ENCODE results near the gene PRKACG. TPM values are rescaled to one million over a fixed set of nuclear protein-coding genes. Genes with fewer than 3 reads are reported as not detected.

PRKACG gene
- total and polyA plus RNA-seq, 2 experiments from 2014 or later, result not detected

DNA sequence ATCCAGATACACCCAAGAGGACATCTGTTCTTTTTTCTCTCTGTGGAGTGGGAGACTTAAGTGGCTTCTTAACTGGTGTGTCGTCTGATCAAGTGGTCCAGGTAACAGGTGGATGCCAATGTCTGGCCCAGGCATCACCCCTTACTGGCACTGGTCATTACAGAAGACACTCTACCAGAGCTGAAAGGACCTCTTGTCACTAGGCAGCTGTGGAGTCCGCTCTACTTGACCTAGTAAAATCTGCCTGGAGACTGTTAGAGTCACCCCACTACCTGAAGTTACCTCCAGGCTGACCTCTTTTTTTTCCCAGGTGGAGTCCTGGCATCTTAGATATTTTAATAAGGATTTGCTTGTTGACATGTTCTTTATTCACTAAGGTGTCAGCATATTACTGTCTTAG, 44.2 kb upstream of the PRKACG start:
- no peak overlapping the region for H2AFZ ChIP-seq
- H3K27me3 ChIP-seq (ENCODE audit: insufficient read depth), result no peaks in the 10 kb centered on the region
- peaks cover 7% of the 10 kb centered on the region for H3K4me1 ChIP-seq (ENCODE audit: insufficient read depth)
- H3F3A ChIP-seq (replicated peaks; ENCODE audit: low read depth), result peaks cover 10% of the 10 kb centered on the region; the same call in 1 of the 2 replicates
- Mint-ChIP-seq H3K4me1 (peaks cover 15% of the 10 kb centered on the region), H3K36me3 (ENCODE audit: low read depth) (peaks cover 49% of the 10 kb centered on the region), H3K27ac (no peak overlapping the region), H3K27me3 (ENCODE audit: insufficient read depth, low read depth, poor library complexity) (peaks cover 5% of the 10 kb centered on the region), H3K4me3 (no peak overlapping the region), H3K9me3 (no peaks in the 10 kb centered on the region)
- H3K4me3 ChIP-seq, result no peak overlapping the region
- DNase-seq (ENCODE audit: low spot score) (no peak), ATAC-seq (no peak)
- TF ChIP-seq ZNF331 (CRISPR knock-in tag; IDR thresholded peaks at IDR 0.05; ENCODE audit: low read depth) (no peak), ZNF114 (CRISPR knock-in tag; IDR thresholded peaks at IDR 0.05) (no peak), JUNB (IDR thresholded peaks at IDR 0.05; ENCODE audit: unreplicated experiment) (no peak), ZNF462 (CRISPR knock-in tag; IDR thresholded peaks at IDR 0.05) (no peak), STAT1 (IDR thresholded peaks at IDR 0.05; ENCODE audit: unreplicated experiment) (no peak), EZH2phosphoT487 (IDR thresholded peaks at IDR 0.05; ENCODE audit: unreplicated experiment) (no peak), CREB1 (CRISPR knock-in tag; IDR thresholded peaks at IDR 0.05; ENCODE audit: low read depth) (no peak), POLR2AphosphoS5 (IDR thresholded peaks at IDR 0.05; ENCODE audit: low read depth) (no peak), EZH2 (IDR thresholded peaks at IDR 0.05; ENCODE audit: low read depth, unreplicated experiment) (no peak), NANOG (IDR thresholded peaks at IDR 0.05; ENCODE audit: borderline replicate concordance) (no peak), ETS1 (IDR thresholded peaks at IDR 0.05) (no peak)
- TF ChIP-seq, protein P1, sequence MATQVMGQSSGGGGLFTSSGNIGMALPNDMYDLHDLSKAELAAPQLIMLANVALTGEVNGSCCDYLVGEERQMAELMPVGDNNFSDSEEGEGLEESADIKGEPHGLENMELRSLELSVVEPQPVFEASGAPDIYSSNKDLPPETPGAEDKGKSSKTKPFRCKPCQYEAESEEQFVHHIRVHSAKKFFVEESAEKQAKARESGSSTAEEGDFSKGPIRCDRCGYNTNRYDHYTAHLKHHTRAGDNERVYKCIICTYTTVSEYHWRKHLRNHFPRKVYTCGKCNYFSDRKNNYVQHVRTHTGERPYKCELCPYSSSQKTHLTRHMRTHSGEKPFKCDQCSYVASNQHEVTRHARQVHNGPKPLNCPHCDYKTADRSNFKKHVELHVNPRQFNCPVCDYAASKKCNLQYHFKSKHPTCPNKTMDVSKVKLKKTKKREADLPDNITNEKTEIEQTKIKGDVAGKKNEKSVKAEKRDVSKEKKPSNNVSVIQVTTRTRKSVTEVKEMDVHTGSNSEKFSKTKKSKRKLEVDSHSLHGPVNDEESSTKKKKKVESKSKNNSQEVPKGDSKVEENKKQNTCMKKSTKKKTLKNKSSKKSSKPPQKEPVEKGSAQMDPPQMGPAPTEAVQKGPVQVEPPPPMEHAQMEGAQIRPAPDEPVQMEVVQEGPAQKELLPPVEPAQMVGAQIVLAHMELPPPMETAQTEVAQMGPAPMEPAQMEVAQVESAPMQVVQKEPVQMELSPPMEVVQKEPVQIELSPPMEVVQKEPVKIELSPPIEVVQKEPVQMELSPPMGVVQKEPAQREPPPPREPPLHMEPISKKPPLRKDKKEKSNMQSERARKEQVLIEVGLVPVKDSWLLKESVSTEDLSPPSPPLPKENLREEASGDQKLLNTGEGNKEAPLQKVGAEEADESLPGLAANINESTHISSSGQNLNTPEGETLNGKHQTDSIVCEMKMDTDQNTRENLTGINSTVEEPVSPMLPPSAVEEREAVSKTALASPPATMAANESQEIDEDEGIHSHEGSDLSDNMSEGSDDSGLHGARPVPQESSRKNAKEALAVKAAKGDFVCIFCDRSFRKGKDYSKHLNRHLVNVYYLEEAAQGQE (IDR thresholded peaks at IDR 0.05; ENCODE audit: unreplicated experiment), result no peak
- TF ChIP-seq, protein P2, sequence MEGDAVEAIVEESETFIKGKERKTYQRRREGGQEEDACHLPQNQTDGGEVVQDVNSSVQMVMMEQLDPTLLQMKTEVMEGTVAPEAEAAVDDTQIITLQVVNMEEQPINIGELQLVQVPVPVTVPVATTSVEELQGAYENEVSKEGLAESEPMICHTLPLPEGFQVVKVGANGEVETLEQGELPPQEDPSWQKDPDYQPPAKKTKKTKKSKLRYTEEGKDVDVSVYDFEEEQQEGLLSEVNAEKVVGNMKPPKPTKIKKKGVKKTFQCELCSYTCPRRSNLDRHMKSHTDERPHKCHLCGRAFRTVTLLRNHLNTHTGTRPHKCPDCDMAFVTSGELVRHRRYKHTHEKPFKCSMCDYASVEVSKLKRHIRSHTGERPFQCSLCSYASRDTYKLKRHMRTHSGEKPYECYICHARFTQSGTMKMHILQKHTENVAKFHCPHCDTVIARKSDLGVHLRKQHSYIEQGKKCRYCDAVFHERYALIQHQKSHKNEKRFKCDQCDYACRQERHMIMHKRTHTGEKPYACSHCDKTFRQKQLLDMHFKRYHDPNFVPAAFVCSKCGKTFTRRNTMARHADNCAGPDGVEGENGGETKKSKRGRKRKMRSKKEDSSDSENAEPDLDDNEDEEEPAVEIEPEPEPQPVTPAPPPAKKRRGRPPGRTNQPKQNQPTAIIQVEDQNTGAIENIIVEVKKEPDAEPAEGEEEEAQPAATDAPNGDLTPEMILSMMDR (conservative IDR thresholded peaks at IDR 0.05; ENCODE audit: low read depth in 2 of 2), result no peak
- H3K4me2 ChIP-seq, result no peak overlapping the region
- peaks cover 4% of the 10 kb centered on the region; the same call in 1 of the 2 replicates for H3K36me3 ChIP-seq (ENCODE audit: insufficient read depth)
- peaks cover 8% of the 10 kb centered on the region; the same call in 1 of the 2 replicates for H3K79me2 ChIP-seq (replicated peaks; ENCODE audit: insufficient read depth)
- no peaks in the 10 kb centered on the region for H3K9me2 ChIP-seq (ENCODE audit: insufficient read depth)
- no peaks in the 10 kb centered on the region for H4K20me1 ChIP-seq (replicated peaks; ENCODE audit: insufficient read depth)
- H3K27ac ChIP-seq (ENCODE audit: low read depth), result no peak overlapping the region
